HCT116 (cell line): Measurements from ENCODE around the gene ABHD16B. TPM values are rescaled to one million over a fixed set of nuclear protein-coding genes. Genes with fewer than 3 reads are reported as not detected.

ENCODE experiments used
- ATAC-seq: fragments of 200-7000 bp; cut with Tn5 transposase; 2 replicates; pipeline ENCODE4 v1.9.1; 2020; ENCODE audit warnings: mild to moderate bottlenecking, moderate library complexity
- BruUV-seq: library from RNA; stranded (reverse); fragments of 400-500 nt; replicated peaks from 2 replicates; lab custom pipeline; 2021; lab: Mats Ljungman, UMichigan
- CTCF ChIA-PET: fragments of 300-600 bp; sonication (Branson Sonifier 250); formaldehyde crosslinking; loops from one replicate; lab custom pipeline; 2021; ENCODE audit warnings: antibody characterized with exemption; lab: Charles Lee
- POLR2A ChIA-PET: fragments of 300-600, 350-600 bp; sonication (Branson Sonifier 250); formaldehyde crosslinking; loops from one replicate; lab custom pipeline; 2021; ENCODE audit warnings: antibody characterized with exemption; lab: Charles Lee
- RAD21 ChIA-PET, 2 experiments: fragments of 300-600 bp; sonication (Branson Sonifier 250); formaldehyde crosslinking; loops; one replicate each; lab custom pipeline; 2023; ENCODE audit warnings: low total read pairs in 2 of 2; ENCODE audit not compliant: uncharacterized antibody in 2 of 2, unreplicated experiment in 2 of 2, low non-redundant PET in 1 of 2; lab: Charles Lee
- DNase-seq: peaks from one replicate; pipeline ENCODE4 v3.0.0-alpha.2; 2010; ENCODE audit warnings: low read depth, low spot score
- H2AFZ ChIP-seq: fragments of 200-600 bp; shearing (Covaris generic), sonication (generic); 2 replicates; pipeline ENCODE4 v1.6.1; 2017; ENCODE audit warnings: low read depth, mixed run types, mixed read lengths, antibody characterized with exemption, low read length; ENCODE audit not compliant: poor library complexity, severe bottlenecking
- H3K27ac ChIP-seq: 2 replicates; pipeline ENCODE4 v1.5.1; 2012; ENCODE audit warnings: low read depth, low read length
- H3K27me3 ChIP-seq: fragments of 200-600 bp; sonication (generic); 2 replicates; pipeline ENCODE4 v1.6.1; 2016; ENCODE audit warnings: mixed run types, low read length, mixed read lengths; ENCODE audit not compliant: insufficient read depth
- H3K36me3 ChIP-seq, 2 experiments: fragments of 200-500 bp in 1 of 2; fragments of 200-600 bp in 1 of 2; sonication (Bioruptor generic) in 1 of 2; sonication (generic) in 1 of 2; 2 replicates each; pipeline versions ENCODE4 v1.5.1 to v1.6.1; 2014 to 2016; ENCODE audit warnings: low read length in 2 of 2, inconsistent platforms in 1 of 2, mixed read lengths in 1 of 2, mixed run types in 1 of 2; ENCODE audit not compliant: insufficient read depth in 2 of 2, control insufficient read depth in 1 of 2
- H3K4me1 ChIP-seq, 2 experiments: fragments of 200-600 bp in 1 of 2; sonication (generic) in 1 of 2; 2 replicates each; pipeline versions ENCODE4 v1.5.1 to v1.6.1; 2012 to 2017; ENCODE audit warnings: low read length in 2 of 2, inconsistent platforms in 1 of 2, mild to moderate bottlenecking in 1 of 2, mixed read lengths in 1 of 2, mixed run types in 1 of 2, moderate library complexity in 1 of 2; ENCODE audit not compliant: insufficient read depth in 2 of 2, control insufficient read depth in 1 of 2
- H3K4me2 ChIP-seq: fragments of 200-600 bp; sonication (generic); 2 replicates; pipeline ENCODE4 v1.6.1; 2017; ENCODE audit warnings: mixed run types, low read length, mixed read lengths
- H3K4me3 ChIP-seq, 2 experiments: fragments of 200-600 bp in 1 of 2; sonication (generic) in 1 of 2; replicated peaks in 1 of 2; 2 replicates each; pipeline ENCODE4 v1.5.1; 2011 to 2016; ENCODE audit warnings: low read length in 2 of 2, control low read depth in 1 of 2, low read depth in 1 of 2, mild to moderate bottlenecking in 1 of 2, mixed read lengths in 1 of 2, mixed run types in 1 of 2
- H3K79me2 ChIP-seq: fragments of 200-600 bp; sonication (generic); 2 replicates; pipeline ENCODE4 v1.6.1; 2017; ENCODE audit warnings: mild to moderate bottlenecking, mixed run types, low read length, moderate library complexity, mixed read lengths; ENCODE audit not compliant: insufficient read depth
- H3K9ac ChIP-seq: fragments of 200-600 bp; sonication (generic); 2 replicates; pipeline ENCODE4 v1.6.1; 2016; ENCODE audit warnings: low read length, mixed read lengths
- H3K9me2 ChIP-seq: fragments of 200-600 bp; sonication (generic), shearing (Covaris generic); 2 replicates; pipeline ENCODE4 v1.6.1; 2017; ENCODE audit warnings: mixed run types, mild to moderate bottlenecking, moderate library complexity; ENCODE audit not compliant: insufficient read depth
- H3K9me3 ChIP-seq, 2 experiments: fragments of 200-500 bp in 1 of 2; fragments of 200-600 bp in 1 of 2; sonication (Bioruptor generic) in 1 of 2; sonication (generic) in 1 of 2; 2 replicates each; pipeline ENCODE4 v1.6.1; 2014 to 2017; ENCODE audit warnings: low read length in 2 of 2, mixed read lengths in 2 of 2, inconsistent platforms in 1 of 2, low read depth in 1 of 2, mild to moderate bottlenecking in 1 of 2, mixed run types in 1 of 2, moderate library complexity in 1 of 2; ENCODE audit not compliant: control insufficient read depth in 1 of 2, insufficient read depth in 1 of 2
- H4K20me1 ChIP-seq: fragments of 200-600 bp; sonication (generic), shearing (Covaris generic); 2 replicates; pipeline ENCODE4 v1.6.1; 2017; ENCODE audit warnings: mixed run types, mild to moderate bottlenecking, moderate library complexity; ENCODE audit not compliant: insufficient read depth
- CTCF ChIP-seq, 3 experiments: fragments of 200-600 bp in 1 of 3; sonication (generic) in 1 of 3; IDR thresholded peaks in 2 of 3; conservative IDR thresholded peaks in 1 of 3; 2 replicates each; pipeline ENCODE4 v1.5.1; 2012 to 2017; ENCODE audit warnings: low read depth in 2 of 3, low read length in 2 of 3, antibody characterized with exemption in 1 of 3, borderline replicate concordance in 1 of 3, control low read depth in 1 of 3, mild to moderate bottlenecking in 1 of 3, mixed read lengths in 1 of 3, mixed run types in 1 of 3, moderate library complexity in 1 of 3; ENCODE audit not compliant: insufficient read depth in 1 of 3
- EGR1 ChIP-seq: IDR thresholded peaks from 2 replicates; pipeline ENCODE4 v1.6.1; 2012; ENCODE audit warnings: low read depth
- JUND ChIP-seq: IDR thresholded peaks from 2 replicates; pipeline ENCODE4 v1.6.1; 2012
- POLR2A ChIP-seq: IDR thresholded peaks from 2 replicates; pipeline ENCODE4 v1.7.0; 2011; ENCODE audit warnings: borderline replicate concordance; ENCODE audit not compliant: insufficient read depth, insufficient read length; ENCODE audit errors: extremely low read depth
- RAD21 ChIP-seq: IDR thresholded peaks from 2 replicates; pipeline ENCODE4 v1.6.1; 2012; ENCODE audit warnings: low read depth, mild to moderate bottlenecking
- REST ChIP-seq: IDR thresholded peaks from 2 replicates; pipeline ENCODE4 v1.6.1; 2012; ENCODE audit warnings: low read depth
- SIN3A ChIP-seq: IDR thresholded peaks from 2 replicates; pipeline ENCODE4 v1.6.1; 2012; ENCODE audit warnings: low read depth
- YY1 ChIP-seq: IDR thresholded peaks from 2 replicates; pipeline ENCODE4 v1.6.1; 2011; ENCODE audit warnings: low read length, low read depth, moderate library complexity, mild to moderate bottlenecking; ENCODE audit not compliant: insufficient replicate concordance; ENCODE audit errors: extremely low read depth
- ZBTB33 ChIP-seq: IDR thresholded peaks from 2 replicates; pipeline ENCODE4 v1.6.1; 2011; ENCODE audit warnings: mild to moderate bottlenecking, low read length, moderate library complexity; ENCODE audit not compliant: insufficient replicate concordance; ENCODE audit errors: extremely low read depth
- ZFX ChIP-seq: fragments of 450-650 bp; IDR thresholded peaks from 2 replicates; pipeline ENCODE4 v1.6.1; 2017
- ZNF274 ChIP-seq: fragments of 200-500 bp; sonication (Bioruptor generic); IDR thresholded peaks from 2 replicates; pipeline ENCODE4 v1.6.1; 2014; ENCODE audit warnings: mild to moderate bottlenecking, low read depth, low read length, inconsistent platforms
- intact Hi-C: fragments of 100-400 bp; cut with micrococcal nuclease; formaldehyde crosslinking; loops from 2 replicates; pipeline ENCODE4 v1.10.0; 2022
- total RNA-seq: library from RNA; stranded (reverse); gene quantifications from one replicate; pipeline ENCODE4 v1.2.1, GENCODE V29; 2021; ENCODE audit not compliant: unreplicated experiment

The ABHD16B gene
- total RNA-seq, 1 experiment from 2014 or later: not detected

- H3K4me2 ChIP-seq: no peak overlapping the region
- H4K20me1 ChIP-seq: no peaks in the 10 kb centered on the region
- no peaks in the 10 kb centered on the region for H3K9me2 ChIP-seq
- RAD21 ChIA-PET: no interaction called here
- CTCF ChIA-PET: no interaction called here
- no TSS peak for BruUV-seq
- H2AFZ ChIP-seq: no peak overlapping the region
- intact Hi-C loops: no loop called here
- peaks cover 16 to 21% of the 10 kb centered on the region in 2 experiments for H3K4me1 ChIP-seq
- no peak overlapping the region for H3K9ac ChIP-seq
- ATAC-seq (no peak), DNase-seq (no peak)
- H3K27me3 ChIP-seq: no peaks in the 10 kb centered on the region
- no peak for TF ChIP-seq POLR2A
- no peak for TF ChIP-seq ZFX
- no peak for TF ChIP-seq ZNF274
- TF ChIP-seq SIN3A: no peak
- no peak for TF ChIP-seq EGR1
- no peak for TF ChIP-seq CTCF (IDR thresholded peaks at IDR 0.05 in 2 of 3, conservative IDR thresholded peaks at IDR 0.05 in 1 of 3; ENCODE audit: borderline replicate concordance in 1 of 3, insufficient read depth in 1 of 3, low read depth in 2 of 3, low read length in 2 of 3)
- TF ChIP-seq YY1: no peak
- no peak for TF ChIP-seq JUND
- no peak for TF ChIP-seq RAD21
- no peak for TF ChIP-seq ZBTB33
- TF ChIP-seq REST: no peak
- H3K27ac ChIP-seq: no peak overlapping the region
- no peaks in the 10 kb centered on the region for H3K79me2 ChIP-seq
- no peak overlapping the region for H3K4me3 ChIP-seq
- H3K36me3 ChIP-seq: no peaks in the 10 kb centered on the region
- H3K9me3 ChIP-seq: no peaks in the 10 kb centered on the region
- POLR2A ChIA-PET: no interaction called here
Measured at GRCh38 chr20:63839620-63840019, 21.7 kb upstream of the ABHD16B start.
